Measurements from ENCODE around the gene LCN6.
"Not testable (repeated sequence)": the region's sequence is repeated elsewhere in the genome, so short reads cannot be mapped to it uniquely, and the experiment has no call there.

LCN6 gene

GRCh38 chr9:136709454-136710109, 38.7 kb downstream of the LCN6 start:
- Histone ChIP-seq H3K4me1 (ENCODE audit: insufficient read depth, low read length) (peaks cover 20% of the 10 kb centered on the region), H3K9me3 (ENCODE audit: low read length) (peaks cover 6% of the 10 kb centered on the region), H3K27me3 (ENCODE audit: insufficient read depth, low read length) (peaks cover 13% of the 10 kb centered on the region), H3K36me3 (ENCODE audit: insufficient read depth, low read length) (no peaks in the 10 kb centered on the region), H2AFZ (ENCODE audit: low read depth, low read length) (no peak overlapping the region), H3K4me3 (ENCODE audit: low read length) (no peak overlapping the region)

- H3K9me3 ChIP-seq (ENCODE audit: low read length): peaks cover 6% of the 10 kb centered on the region
- peaks cover 6% of the 10 kb centered on the region for H3K4me1 ChIP-seq (ENCODE audit: insufficient read depth, low read length)
- no peak overlapping the region for H2AFZ ChIP-seq (ENCODE audit: low read depth, low read length)
- peaks cover 13% of the 10 kb centered on the region for H3K27me3 ChIP-seq (ENCODE audit: insufficient read depth, low read length)
- no peak overlapping the region for H3K4me3 ChIP-seq (ENCODE audit: low read length)
- no peaks in the 10 kb centered on the region for H3K36me3 ChIP-seq (ENCODE audit: insufficient read depth, low read length)
Observed at GRCh38 chr9:136707849-136708517, 40.3 kb downstream of the LCN6 start.

- no peak overlapping the region for H2AFZ ChIP-seq (ENCODE audit: low read depth, low read length)
- no peak overlapping the region for H3K4me3 ChIP-seq (ENCODE audit: low read length)
- H3K27me3 ChIP-seq (ENCODE audit: insufficient read depth, low read length): peaks cover 13% of the 10 kb centered on the region
- peaks cover 6% of the 10 kb centered on the region for H3K9me3 ChIP-seq (ENCODE audit: low read length)
- H3K4me1 ChIP-seq (ENCODE audit: insufficient read depth, low read length): peaks cover 5% of the 10 kb centered on the region
- no peaks in the 10 kb centered on the region for H3K36me3 ChIP-seq (ENCODE audit: insufficient read depth, low read length)
Observed at GRCh38 chr9:136707011-136707410, 41.3 kb downstream of the LCN6 start.

DNA sequence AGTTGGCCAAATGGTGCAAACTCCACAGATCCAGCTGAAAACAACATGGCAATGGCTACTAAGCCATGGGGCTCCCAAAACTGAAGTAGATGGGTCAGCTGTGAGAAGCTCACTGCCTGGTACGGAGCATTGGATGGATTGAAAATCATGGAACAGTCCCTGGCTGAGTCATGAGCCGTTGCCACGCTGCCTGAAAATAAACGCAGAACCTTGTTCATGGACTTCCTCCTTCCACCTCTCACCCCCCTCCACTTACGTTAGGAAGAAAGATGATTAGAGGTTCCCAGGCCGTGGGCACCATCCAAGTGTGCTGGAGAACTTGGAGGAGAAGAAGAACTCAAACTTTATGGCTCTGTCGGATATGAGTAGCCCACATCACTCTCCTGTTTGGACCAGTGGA, 42.8 kb downstream of the LCN6 start:
- Histone ChIP-seq H3K27me3 (ENCODE audit: insufficient read depth, low read length) (peaks cover 23% of the 10 kb centered on the region), H3K4me3 (ENCODE audit: low read length) (no peak overlapping the region), H3K9me3 (ENCODE audit: low read length) (peaks cover 6% of the 10 kb centered on the region), H2AFZ (ENCODE audit: low read depth, low read length) (no peak overlapping the region), H3K4me1 (ENCODE audit: insufficient read depth, low read length) (no peaks in the 10 kb centered on the region), H3K36me3 (ENCODE audit: insufficient read depth, low read length) (no peaks in the 10 kb centered on the region)

DNA sequence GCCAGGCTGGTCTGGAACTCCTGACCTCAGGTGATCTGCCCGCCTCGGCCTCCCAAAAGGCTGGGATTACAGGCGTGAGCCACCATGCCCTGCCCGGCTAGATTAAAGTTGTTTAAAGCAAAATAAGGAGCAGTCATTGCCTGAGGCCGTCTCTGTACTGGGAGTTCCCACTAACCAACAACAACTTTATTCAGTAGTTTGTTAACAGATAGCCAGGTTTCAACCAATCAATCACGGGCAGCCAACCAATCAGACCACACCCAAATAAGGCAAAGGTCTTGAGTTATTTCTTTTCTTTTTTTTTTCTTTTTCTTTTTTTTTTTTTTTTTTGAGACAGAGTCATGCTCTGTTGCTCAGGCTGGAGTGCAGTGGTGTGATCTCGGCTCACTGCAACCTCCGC, 43.6 kb downstream of the LCN6 start:
- not testable (repeated sequence) for H2AFZ ChIP-seq (ENCODE audit: low read depth, low read length); H3K4me3 ChIP-seq (ENCODE audit: low read length); H3K9me3 ChIP-seq (ENCODE audit: low read length); H3K36me3 ChIP-seq (ENCODE audit: insufficient read depth, low read length); H3K4me1 ChIP-seq (ENCODE audit: insufficient read depth, low read length)
- peaks cover 22% of the 10 kb centered on the region for H3K27me3 ChIP-seq (ENCODE audit: insufficient read depth, low read length)

- Histone ChIP-seq H2AFZ (ENCODE audit: low read depth, low read length) (no peak overlapping the region), H3K4me3 (ENCODE audit: low read length) (no peak overlapping the region), H3K27me3 (ENCODE audit: insufficient read depth, low read length) (peaks cover 16% of the 10 kb centered on the region), H3K4me1 (ENCODE audit: insufficient read depth, low read length) (no peaks in the 10 kb centered on the region), H3K9me3 (ENCODE audit: low read length) (peaks cover 6% of the 10 kb centered on the region), H3K36me3 (ENCODE audit: insufficient read depth, low read length) (no peaks in the 10 kb centered on the region)
Observed at GRCh38 chr9:136703276-136703860, 45.0 kb downstream of the LCN6 start.

GRCh38 chr9:136701668-136702053, 46.7 kb downstream of the LCN6 start:
- Histone ChIP-seq H3K36me3 (ENCODE audit: insufficient read depth, low read length) (no peaks in the 10 kb centered on the region), H3K27me3 (ENCODE audit: insufficient read depth, low read length) (peaks cover 16% of the 10 kb centered on the region), H3K9me3 (ENCODE audit: low read length) (no peaks in the 10 kb centered on the region), H3K4me1 (ENCODE audit: insufficient read depth, low read length) (no peaks in the 10 kb centered on the region), H2AFZ (ENCODE audit: low read depth, low read length) (no peak overlapping the region), H3K4me3 (ENCODE audit: low read length) (no peak overlapping the region)

DNA sequence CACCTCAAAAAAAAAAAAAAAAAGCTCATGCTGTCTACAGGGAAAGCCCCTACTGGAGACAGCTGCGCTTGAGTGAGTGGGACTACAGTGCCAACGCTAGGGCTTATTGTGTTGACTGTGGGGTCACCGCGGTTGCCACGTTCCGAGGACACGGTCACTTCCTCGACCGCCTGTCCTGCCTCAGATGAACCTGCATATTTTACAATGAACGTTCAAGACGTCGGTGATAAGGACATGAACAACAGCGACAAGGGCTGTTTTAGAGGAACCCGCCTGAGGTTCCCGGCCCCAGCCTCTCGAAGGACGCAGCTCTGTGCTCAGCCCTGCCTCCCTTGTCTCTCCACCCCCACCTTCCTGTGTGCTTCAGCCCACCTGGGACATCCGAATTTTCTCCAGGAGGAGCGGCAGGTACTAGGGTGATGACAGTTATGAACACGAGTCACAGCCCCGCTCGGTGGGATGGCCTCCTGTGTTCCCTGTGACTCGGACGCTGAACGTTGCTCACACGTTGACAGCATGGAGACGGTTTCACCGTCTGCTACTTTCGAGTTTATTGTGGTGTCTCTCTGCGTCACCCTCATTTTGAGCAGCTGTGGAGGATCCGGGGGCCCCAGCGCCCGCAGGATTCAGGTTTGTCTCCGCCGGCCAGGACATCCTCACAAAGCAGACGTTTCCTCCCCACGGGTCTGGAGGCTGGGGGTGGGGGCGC, 47.2 kb downstream of the LCN6 start:
- Histone ChIP-seq H3K27me3 (ENCODE audit: insufficient read depth, low read length) (peaks cover 16% of the 10 kb centered on the region), H3K9me3 (ENCODE audit: low read length) (no peaks in the 10 kb centered on the region), H3K4me1 (ENCODE audit: insufficient read depth, low read length) (no peaks in the 10 kb centered on the region), H3K36me3 (ENCODE audit: insufficient read depth, low read length) (no peaks in the 10 kb centered on the region), H3K4me3 (ENCODE audit: low read length) (no peak overlapping the region), H2AFZ (ENCODE audit: low read depth, low read length) (no peak overlapping the region)

DNA sequence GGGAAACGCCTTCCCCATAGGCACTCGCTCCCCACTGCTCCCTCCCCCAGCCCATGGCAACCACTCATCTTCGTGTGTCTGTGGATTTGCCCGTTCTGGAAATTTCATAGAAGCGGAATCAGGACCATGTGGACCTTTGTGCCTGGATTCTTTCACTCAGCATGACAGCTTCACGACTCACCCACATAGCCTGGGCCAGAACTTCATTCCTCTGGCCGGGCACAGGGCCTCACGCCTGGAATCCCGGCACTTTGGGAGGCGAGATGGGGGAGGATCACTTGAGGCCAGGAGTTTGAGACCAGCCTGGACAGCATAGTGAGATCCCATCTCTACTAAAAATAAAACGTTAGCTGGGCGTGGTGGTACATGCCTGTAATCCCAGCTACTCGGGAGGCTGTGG, 48.0 kb downstream of the LCN6 start:
- H3K36me3 ChIP-seq (ENCODE audit: insufficient read depth, low read length): no peaks in the 10 kb centered on the region

DNA sequence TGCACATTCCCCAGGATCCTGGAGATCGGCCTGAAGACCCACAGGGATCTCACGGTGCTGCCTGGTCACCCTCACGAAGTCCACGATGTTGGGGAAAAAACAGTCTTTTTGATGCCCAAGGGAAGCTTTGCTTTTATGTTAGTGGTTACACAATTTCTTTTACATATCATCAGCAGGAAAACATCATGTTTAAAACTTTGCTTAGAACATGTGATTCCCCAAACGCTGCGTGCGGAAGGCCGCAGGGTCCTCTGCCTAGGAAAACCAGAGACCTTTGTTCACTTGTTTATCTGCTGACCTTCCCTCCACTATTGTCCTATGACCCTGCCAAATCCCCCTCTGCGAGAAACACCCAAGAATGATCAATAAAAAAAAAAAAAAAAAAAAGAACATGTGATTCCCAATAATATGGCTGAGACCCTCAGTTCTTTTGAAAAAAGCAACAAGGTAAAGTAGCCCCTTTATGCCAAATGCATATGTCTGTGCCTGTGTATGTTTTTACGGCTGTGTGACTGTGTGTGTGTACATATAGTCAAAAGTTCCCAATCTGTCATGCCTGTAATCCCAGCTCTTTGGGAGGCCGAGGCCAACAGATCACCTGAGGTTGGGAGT, 49.6 kb downstream of the LCN6 start:
- Histone ChIP-seq H2AFZ (ENCODE audit: low read depth, low read length) (no peak overlapping the region), H3K4me1 (ENCODE audit: insufficient read depth, low read length) (no peaks in the 10 kb centered on the region)

More for the DNA sequence above, 48.0 kb downstream of the LCN6 start:
- Histone ChIP-seq H2AFZ (ENCODE audit: low read depth, low read length) (no peak overlapping the region), H3K9me3 (ENCODE audit: low read length) (no peaks in the 10 kb centered on the region), H3K4me1 (ENCODE audit: insufficient read depth, low read length) (no peaks in the 10 kb centered on the region), H3K27me3 (ENCODE audit: insufficient read depth, low read length) (peaks cover 13% of the 10 kb centered on the region), H3K4me3 (ENCODE audit: low read length) (no peak overlapping the region)

DNA sequence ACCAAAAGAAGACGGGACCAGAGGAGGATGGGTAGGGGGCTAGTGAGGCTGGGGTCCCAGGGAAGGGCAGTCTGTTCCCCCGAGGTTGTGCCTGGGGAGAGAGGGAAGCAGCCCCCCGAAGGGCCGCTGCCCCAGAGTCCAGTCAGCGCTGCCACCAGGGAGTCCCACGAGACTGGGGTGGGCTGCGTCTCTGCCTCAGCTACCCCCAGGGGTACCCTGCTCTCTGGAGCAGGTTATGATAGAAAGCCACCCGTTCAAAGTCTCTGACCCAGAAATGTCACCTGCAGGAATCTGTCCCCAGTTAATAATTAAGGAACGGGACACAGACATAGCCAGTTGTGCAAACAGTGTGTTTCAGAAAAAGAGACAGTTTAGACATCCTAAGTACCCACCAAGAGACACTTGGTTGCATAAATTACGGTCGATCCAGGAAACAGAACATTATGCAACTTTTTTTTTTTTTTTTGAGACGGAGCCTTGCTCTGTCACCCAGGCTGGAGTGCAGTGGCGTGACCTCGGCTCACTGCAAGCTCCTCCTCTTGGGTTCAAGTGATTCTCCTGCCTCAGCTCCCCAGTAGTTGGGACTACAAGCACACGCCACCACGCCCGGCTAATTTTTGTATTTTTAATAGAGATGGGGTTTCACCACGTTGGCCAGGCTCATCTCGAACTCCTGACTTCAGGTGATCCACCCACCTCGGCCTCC, 50.4 kb downstream of the LCN6 start:
- no peaks in the 10 kb centered on the region for H3K4me1 ChIP-seq (ENCODE audit: insufficient read depth, low read length)
- H3K36me3 ChIP-seq (ENCODE audit: insufficient read depth, low read length): no peaks in the 10 kb centered on the region
- H2AFZ ChIP-seq (ENCODE audit: low read depth, low read length): no peak overlapping the region
- no peaks in the 10 kb centered on the region for H3K9me3 ChIP-seq (ENCODE audit: low read length)
- no peak overlapping the region for H3K4me3 ChIP-seq (ENCODE audit: low read length)
- peaks cover 18% of the 10 kb centered on the region for H3K27me3 ChIP-seq (ENCODE audit: insufficient read depth, low read length)

More for the DNA sequence above, 49.6 kb downstream of the LCN6 start:
- H3K4me3 ChIP-seq (ENCODE audit: low read length): no peak overlapping the region
- H3K27me3 ChIP-seq (ENCODE audit: insufficient read depth, low read length): peaks cover 12% of the 10 kb centered on the region
- H3K9me3 ChIP-seq (ENCODE audit: low read length): no peaks in the 10 kb centered on the region
- H3K36me3 ChIP-seq (ENCODE audit: insufficient read depth, low read length): no peaks in the 10 kb centered on the region

- Histone ChIP-seq H3K27me3 (ENCODE audit: insufficient read depth, low read length) (peaks cover 24% of the 10 kb centered on the region), H3K4me3 (ENCODE audit: low read length) (no peak overlapping the region), H3K36me3 (ENCODE audit: insufficient read depth, low read length) (no peaks in the 10 kb centered on the region), H2AFZ (ENCODE audit: low read depth, low read length) (no peak overlapping the region), H3K4me1 (ENCODE audit: insufficient read depth, low read length) (no peaks in the 10 kb centered on the region), H3K9me3 (ENCODE audit: low read length) (no peaks in the 10 kb centered on the region)
Observed at GRCh38 chr9:136697146-136697820, 51.0 kb downstream of the LCN6 start.

All from neuron (in vitro differentiated cells).